Lower leg skin (tissue), 3 donors: ENCODE measurements around the gene DFFB.

Source experiments
- CTCF ChIP-seq, 3 donors: fragments of 450-650 bp; IDR thresholded peaks; one replicate each; pipeline ENCODE4 v1.5.1; 2016; ENCODE audit warnings: antibody characterized with exemption in 3 of 3, mild to moderate bottlenecking in 3 of 3, moderate library complexity in 2 of 3
- POLR2A ChIP-seq, 2 donors: fragments of 450-650 bp; IDR thresholded peaks; one replicate each; pipeline ENCODE4 v1.6.1; 2016 to 2017; ENCODE audit warnings: antibody characterized with exemption in 2 of 2, mild to moderate bottlenecking in 1 of 2, moderate library complexity in 1 of 2

GRCh38 chr1:3895951-3896325 is 38.7 kb downstream of the DFFB start:
- TF ChIP-seq CTCF (IDR thresholded peaks at IDR 0.05) (no peak), POLR2A (IDR thresholded peaks at IDR 0.05) (no peak)
